NCI-H82 (cell line): ENCODE measurements around the gene ZNF74.
"Not testable (repeated sequence)": the region's sequence is repeated elsewhere in the genome, so short reads cannot be mapped to it uniquely, and the experiment has no call there.

Source experiments
- DNase-seq: peaks from one replicate; lab custom pipeline; 2025; lab: John Stamatoyannopoulos, UW

ZNF74 gene

GRCh38 chr22:20376281-20376680 lies 17.7 kb upstream of the ZNF74 start:
- DNase-seq = not testable (repeated sequence)

- DNase-seq = not testable (repeated sequence)
Observed at GRCh38 chr22:20376983-20377382, 17.0 kb upstream of the ZNF74 start.

- DNase-seq = no peak
Observed at GRCh38 chr22:20378110-20378509, 15.8 kb upstream of the ZNF74 start.

GRCh38 chr22:20378684-20379083 lies 15.3 kb upstream of the ZNF74 start:
- not testable (repeated sequence) for DNase-seq

DNA sequence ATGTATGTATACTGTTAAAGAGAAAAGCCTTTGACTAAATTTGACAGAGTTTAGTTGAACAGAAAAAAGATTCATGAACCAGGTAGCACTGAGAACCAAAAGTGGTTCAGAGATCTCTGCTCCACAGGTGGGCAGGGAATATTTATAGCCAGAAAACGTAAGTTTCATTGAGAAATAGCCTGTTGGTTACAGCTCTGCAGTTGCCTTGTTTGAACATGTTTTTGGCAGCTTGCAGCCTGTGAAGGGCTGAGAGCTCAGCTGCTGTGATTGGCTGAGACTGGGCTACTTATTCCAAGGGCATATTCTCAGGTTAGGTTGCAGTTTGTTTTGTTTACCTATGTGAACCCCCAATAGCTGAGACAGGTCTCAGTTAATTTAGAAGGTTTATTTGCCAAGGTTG lies 13.5 kb upstream of the ZNF74 start:
- no peak for DNase-seq

- no peak for DNase-seq
Observed at GRCh38 chr22:20383538-20383937, 10.4 kb upstream of the ZNF74 start.

GRCh38 chr22:20384171-20384570 lies 9.8 kb upstream of the ZNF74 start:
- no peak for DNase-seq

DNA sequence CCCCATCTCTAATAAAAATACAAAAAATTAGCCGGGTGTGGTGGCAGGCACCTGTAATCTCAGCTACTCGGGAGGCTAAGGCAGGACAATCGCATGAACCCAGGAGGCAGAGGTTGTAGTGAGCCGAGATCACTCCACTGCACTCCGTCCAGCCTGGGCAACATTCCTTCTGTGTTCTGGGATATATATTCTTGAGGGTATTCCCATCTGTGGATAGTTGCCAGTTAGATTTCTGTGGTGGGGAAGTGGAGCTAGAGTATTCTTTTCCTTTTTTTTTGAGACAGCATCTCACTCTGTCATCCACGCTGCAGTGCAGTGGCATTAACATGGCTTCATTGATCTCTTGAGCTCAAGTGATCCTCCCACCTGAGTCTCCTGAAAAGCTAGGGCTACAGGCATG lies 9.1 kb upstream of the ZNF74 start:
- DNase-seq = no peak

DNA sequence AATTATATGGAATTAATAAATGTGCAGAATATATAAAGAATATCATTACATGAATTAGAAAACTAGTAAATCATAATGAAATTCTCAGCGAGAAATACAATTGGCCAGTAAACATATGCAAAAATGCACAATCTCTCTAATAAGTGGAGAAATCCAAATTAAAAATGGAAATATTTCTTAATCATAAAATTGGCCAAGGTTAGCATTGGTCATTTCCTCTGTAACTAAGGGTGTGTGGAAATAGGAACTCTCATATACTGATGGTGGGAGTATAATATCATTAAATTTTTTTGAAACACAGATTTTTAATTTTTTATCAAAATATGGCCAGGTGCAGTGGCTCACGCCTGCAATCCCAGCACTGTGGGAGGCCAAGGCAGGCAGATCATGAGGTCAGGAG lies 7.6 kb upstream of the ZNF74 start:
- no peak for DNase-seq

- DNase-seq = no peak
Observed at GRCh38 chr22:20386972-20387371, 7.0 kb upstream of the ZNF74 start.

DNA sequence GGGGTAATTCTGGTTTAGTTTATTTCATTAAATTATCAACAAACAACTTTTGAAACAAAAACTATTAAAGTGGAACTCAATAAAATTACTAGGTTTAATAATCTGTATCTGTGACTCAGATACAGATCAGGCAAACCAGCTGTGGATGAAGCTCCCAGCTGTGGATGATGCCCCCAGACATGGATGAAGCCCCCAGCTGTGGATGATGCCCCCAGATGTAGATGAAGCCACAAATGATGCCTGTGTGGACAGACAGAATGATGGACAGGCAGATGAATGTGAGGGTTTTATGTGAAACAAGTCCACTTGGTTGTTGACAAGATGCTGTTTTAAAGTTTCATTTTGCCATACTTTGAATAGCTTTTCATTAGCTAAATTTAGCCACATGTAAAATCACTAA lies 5.8 kb upstream of the ZNF74 start:
- no peak for DNase-seq

DNA sequence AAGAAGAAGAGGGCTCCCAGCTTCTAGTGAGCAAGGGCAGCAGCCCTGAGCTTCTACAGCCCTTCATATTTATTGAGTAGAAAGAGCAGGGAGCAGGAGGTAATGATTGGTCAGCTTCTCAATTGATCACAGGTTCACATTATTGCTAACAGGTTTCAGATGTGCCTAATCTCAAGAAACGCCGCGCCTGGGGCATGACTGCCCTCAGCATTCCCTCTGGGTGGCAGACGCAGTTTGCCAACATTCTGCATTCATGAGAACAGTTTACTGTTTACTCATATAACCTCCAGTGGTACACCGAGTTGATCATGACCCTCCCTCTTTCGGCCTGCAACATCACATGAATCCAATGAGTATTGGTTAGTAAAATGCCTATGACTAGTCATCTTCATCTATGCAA lies 4.7 kb upstream of the ZNF74 start:
- no peak for DNase-seq

- DNase-seq = no peak
Observed at GRCh38 chr22:20390394-20390907, 3.5 kb upstream of the ZNF74 start.

DNA sequence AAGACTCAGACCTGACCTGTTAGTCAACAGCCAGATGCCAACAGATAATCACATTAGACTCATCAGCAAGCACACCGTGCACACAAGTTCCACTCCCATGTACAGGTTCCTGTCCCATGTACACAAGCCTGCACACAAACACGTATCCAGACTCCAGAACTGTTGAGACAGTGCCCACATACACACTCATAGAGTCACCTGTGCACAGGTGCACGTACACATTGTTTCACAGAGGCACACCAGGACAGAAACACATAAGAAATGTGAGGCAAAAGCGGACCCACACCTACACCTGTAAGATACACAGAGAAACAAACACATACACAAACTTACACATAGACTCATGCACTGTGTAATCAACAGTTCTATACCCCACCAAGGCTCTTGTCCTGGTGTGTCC lies 2.7 kb upstream of the ZNF74 start:
- no peak for DNase-seq

DNA sequence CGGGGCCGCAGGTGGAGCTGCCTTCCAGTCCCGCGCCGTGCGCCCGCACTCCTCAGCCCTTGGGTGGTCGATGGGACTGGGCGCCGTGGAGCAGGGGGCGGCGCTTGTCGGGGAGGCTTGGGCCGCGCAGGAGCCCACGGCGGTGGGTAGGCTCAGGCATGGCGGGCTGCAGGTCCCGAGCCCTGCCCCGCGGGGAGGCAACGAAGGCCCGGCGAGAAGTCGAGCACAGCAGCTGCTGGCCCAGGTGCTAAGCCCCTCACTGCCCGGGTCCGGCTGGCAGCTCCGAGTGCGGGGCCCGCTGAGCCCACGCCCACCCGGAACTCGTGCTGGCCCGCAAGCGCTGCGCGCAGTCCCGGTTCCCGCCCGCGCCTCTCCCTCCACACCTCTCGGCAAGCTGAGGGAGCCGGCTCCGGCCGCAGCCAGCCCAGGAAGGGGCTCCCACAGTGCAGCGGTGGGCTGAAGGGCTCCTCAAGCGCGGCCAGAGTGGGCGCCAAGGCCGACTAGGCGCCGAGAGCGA lies 1.5 kb upstream of the ZNF74 start:
- DNase-seq = not testable (repeated sequence)

DNA sequence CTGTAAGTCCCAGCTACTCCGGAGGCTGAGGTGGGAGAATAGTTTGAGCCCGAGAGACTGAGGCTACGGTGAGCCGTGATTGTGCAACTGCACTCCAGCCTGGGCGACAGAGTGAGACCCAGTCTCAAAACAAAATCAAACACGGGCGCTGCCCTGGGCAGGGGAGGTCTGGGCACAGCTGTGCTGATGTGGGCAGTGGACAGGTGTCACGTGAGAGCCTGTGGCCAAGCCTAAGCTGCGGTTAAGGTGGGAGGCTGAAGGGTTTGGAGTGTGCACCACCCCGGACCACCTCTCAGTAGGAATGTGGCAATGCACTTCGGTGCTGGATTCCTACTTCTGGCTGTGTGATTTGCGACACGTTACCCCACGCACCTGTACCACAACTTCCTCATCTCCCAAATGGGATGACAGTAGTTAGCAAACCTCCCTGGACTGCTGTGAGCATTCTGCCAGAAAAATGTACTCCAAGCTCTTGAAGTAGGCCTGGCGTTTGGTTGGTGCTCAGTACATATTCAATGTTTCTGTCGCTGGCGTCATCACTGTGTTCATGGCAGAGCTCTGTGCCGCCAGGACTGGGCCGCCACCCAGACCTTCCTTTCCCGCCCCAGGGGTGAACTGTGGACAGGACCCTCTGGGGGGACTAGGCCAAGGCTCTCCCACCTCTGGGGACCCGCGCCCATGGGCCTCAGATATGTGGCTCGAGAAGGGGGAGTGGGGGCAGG lies 807 bp upstream of the ZNF74 start:
- DNase-seq = no peak

- no peak for DNase-seq
Observed at GRCh38 chr22:20395181-20395906, 1.4 kb downstream of the ZNF74 start.

GRCh38 chr22:20395907-20396287 lies 1.9 kb downstream of the ZNF74 start:
- no peak for DNase-seq

DNA sequence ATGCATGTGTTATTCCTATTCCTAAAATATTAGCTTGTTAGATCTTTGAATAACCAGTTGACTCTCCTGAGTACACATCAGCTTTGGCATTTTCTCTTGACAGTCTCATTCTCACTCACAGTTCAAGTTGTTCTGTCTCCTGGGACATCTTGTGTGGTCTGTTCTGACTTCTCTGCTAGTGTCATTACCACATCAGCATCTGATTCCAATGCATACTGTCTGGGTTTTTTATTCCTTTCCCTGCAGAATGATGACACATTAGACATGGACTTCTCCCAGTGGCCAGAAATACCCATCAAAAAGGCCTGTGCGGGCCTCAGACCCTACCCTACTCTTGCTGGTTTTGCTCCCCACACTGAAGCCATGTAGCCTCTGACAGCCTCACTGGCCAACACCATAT lies 2.7 kb downstream of the ZNF74 start:
- DNase-seq = no peak

GRCh38 chr22:20397498-20397897 lies 3.5 kb downstream of the ZNF74 start:
- DNase-seq = no peak

DNA sequence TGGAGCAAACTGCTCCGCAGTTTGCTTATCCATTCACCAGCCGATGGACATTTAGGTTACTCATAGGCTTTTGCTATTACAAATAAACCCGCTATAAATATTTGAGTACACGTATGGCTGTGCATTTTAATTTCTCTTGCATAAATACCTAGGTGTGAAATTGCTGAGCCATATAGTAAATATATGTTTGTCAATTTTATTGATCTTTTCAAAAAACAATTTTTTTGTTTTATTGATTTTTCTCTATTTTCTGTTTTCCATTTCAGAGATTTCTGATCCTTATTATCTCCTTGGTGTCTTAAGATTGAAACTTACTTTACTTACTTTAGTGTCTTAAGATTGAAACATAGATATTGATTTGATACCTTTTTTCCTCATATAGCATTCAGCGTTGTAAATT lies 4.5 kb downstream of the ZNF74 start:
- DNase-seq = no peak

DNA sequence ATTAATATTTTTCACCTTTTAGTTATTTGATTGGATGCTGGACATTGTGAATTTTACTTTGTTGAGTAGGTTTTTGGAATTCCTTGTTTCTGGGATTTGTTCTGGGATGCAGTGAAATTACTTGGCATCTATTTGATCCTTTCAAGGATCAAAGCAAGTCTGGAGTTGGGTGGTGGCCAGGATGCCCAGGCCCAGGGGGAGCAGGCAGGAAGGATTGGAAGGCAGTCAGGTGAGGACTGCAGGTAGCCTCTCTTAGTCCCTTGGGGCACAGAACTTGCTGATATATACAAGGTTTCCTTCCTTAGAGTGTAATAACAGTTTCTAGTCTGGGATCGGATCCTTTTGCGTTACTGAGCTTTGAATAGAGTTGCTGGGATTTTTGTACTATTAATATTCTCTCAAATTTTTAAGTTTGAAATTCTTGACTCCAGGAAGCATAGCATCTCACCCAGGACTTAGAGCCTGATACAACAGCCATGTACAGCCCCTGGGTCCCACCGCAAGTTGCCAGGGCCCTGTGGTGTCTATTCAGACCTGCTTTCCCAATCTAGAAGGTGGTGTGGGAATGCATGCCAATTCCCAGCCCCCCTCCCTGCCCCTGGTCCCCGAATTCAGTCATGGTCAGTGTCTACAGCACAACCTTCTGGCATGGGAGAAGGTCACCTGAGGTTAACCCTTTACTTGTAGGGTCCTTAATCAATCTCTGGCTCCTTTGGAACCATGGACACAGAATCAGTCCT lies 6.1 kb downstream of the ZNF74 start:
- no peak for DNase-seq
